NB4 (cell line): Measurements from ENCODE around the gene SPRYD3.

Experiments used
- MYC ChIP-seq: IDR thresholded peaks from 2 replicates; pipeline ENCODE4 v1.6.1; 2011; ENCODE audit warnings: low read depth, low read length
- POLR2A ChIP-seq: IDR thresholded peaks from 2 replicates; pipeline ENCODE4 v1.6.1; 2011; ENCODE audit warnings: mild to moderate bottlenecking; ENCODE audit not compliant: insufficient read length; ENCODE audit errors: extremely low read depth
- TF ChIP-seq, protein P1 (sequence below): IDR thresholded peaks from one replicate; pipeline ENCODE4 v1.5.1; 2012; ENCODE audit warnings: low read depth, low read length

DNA sequence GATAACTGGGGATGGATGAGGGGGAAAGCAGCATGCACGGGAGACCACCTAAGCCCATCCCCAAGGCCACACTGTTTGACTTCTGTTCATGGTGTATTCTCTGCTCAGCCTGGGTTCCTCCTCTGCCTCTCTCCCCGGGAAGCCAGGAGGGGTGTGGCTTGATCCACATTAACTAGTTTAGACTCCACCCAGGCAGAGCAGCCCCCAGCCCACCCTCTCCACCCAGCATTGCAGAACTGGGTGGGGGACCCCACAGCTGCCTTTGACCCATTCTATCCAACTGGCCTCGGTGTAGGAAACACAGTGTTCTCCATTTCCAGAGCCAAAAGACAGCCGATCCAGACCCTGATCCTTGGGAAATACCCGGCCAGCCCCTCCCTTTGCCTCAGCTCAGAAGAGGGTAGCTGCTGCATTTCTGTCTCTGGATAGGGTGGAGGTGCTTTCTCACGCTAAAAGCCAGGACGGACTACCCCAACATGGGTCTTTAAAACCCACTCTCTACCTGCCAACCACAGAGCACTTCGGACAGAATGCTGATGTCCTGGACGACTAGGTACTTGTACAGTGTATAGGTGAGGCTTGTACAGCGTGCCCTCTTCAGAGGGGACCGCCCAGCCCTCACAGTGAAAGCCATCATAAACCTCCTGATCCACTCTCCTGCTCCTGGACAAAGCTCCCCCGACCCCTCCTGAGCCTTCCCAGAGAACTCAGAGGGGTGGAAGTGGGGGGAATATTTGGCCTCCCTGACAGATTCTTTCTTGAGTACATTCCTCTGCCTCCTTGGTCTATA lies 9.4 kb downstream of the SPRYD3 start:
- TF ChIP-seq, protein P1, sequence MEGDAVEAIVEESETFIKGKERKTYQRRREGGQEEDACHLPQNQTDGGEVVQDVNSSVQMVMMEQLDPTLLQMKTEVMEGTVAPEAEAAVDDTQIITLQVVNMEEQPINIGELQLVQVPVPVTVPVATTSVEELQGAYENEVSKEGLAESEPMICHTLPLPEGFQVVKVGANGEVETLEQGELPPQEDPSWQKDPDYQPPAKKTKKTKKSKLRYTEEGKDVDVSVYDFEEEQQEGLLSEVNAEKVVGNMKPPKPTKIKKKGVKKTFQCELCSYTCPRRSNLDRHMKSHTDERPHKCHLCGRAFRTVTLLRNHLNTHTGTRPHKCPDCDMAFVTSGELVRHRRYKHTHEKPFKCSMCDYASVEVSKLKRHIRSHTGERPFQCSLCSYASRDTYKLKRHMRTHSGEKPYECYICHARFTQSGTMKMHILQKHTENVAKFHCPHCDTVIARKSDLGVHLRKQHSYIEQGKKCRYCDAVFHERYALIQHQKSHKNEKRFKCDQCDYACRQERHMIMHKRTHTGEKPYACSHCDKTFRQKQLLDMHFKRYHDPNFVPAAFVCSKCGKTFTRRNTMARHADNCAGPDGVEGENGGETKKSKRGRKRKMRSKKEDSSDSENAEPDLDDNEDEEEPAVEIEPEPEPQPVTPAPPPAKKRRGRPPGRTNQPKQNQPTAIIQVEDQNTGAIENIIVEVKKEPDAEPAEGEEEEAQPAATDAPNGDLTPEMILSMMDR = no peak
- TF ChIP-seq POLR2A (no peak), MYC (no peak)
